HG03025 (cell line): ENCODE data around the gene COL1A1.

ENCODE experiments used
- ATAC-seq: cut with Tn5 transposase; IDR thresholded peaks from one replicate; pipeline ENCODE4 v1.9.1; 2021; ENCODE audit warnings: mild to moderate bottlenecking, moderate library complexity; ENCODE audit not compliant: unreplicated experiment, low FRiP score

Gene COL1A1

DNA sequence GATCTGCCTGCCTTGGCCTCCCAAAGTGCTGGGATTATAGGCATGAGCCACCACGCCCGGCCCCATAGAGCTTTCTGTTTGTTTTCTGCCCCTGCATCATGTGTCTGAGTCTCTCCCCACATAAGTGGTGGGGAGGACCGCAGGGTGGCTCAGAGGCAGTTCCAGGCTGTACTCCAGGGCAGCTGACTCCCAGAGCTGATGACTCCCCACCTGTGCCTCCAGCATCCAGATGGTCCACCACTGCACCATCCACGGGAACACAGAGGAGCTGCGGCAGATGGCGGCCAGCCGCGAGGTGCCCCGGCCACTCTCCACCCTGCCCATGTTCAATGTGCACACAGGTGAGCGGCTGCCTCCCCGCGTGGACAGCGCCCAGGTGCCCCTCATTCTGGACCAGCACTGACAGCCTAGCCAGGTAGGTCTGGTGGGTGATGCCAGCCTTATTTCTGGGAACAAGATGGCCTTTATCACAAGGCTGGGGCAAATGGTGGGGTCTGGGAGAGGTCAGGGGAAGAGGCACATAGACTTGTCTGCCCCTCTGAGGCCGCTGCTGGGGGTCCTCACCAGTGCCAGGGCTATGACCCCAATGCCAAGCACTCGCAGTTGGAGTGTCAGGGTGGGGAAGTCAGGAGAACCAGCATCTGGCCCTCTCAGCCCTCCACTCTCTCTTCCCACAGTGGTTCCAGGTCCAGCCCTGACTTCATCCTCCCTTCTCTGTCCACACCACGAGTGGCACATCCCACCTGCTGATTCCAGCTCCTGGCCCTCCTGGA lies 26.2 kb downstream of the COL1A1 start:
- no peak for ATAC-seq

DNA sequence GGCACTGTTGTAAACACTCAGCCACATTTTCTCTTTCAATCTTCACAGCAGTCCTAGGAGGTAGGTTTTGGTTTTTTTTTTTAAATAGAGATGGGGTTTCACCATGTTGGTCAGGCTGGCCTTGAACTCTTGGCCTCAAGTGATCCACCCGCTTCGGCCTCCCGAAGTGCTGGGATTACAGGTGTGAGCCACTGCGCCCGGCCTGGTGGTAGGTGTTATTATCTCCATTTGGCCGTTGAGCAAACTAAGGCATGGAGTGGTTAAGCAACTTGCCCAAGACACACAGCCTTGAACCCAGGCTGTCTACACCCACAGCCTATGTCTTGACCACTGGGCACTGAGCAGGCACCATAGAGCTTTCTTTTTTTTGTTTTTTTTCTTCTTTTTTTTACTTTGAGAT lies 27.0 kb downstream of the COL1A1 start:
- ATAC-seq = no peak

DNA sequence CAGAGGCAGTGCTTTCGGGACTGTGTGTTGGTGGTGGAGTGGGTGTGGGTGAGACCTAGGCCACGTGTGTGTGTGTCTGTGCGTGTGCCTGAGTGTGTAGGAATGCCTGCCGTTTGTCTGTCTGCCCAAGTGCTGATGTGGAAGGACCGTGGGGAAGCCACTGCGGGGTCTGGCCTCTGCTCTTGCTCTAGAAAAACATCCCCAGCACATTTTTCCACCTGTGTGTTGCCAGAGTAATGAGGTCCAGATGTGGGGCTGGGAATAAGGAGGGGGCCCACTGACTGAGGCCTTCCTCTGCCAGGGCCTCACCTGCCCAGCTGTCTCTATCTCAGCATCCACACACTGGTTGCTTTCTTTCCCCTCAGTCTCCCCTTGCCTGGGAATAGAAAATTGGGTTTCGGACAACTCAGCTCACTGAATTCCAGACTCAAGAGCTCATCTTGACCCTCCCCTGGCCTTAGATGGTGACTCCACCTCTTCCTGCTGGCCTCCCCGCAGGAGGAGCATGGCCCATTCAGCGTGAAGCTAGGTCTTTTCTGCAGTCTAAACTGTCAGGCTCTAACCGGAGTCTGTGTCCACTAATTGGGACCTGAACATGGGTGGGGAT lies 28.0 kb downstream of the COL1A1 start:
- no peak for ATAC-seq

DNA sequence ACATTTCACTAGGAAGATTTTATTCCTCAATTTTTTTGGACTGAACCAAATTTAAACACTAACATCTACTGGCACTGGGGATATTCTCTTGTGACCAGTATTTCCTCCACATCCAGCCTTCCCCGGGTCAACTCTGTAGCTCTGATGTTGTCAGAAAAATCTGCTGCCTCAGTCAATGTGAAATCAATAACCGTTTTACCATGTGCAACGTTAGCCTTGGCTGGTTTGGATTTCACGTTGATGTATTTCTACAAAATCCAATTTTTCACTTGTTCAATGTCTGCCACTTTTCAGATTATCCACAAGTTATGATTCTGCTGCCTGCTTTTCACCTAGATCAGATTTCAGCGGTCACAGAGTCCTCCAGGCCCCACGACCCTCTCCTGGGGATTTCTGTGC lies 28.5 kb downstream of the COL1A1 start:
- no peak for ATAC-seq

DNA sequence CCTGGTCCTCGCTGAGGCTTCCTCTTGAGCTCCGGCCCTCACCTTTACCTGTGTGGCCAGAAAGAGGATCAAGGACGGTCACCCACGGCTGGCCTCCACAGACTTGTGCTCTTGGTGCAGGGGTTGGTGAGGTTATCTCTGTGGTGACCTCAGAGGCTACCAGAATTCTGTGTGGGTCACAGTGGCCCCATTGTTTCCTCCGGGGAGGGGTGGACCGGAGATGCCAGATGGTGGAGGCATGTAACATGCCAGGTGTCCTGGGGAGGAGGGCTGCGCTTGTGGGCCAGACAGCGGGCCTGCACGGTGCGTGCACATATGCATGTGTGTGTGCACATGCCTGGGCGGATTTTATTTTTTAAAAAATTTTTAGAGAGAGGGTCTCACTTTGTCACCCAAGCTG lies 29.3 kb downstream of the COL1A1 start:
- no peak for ATAC-seq

DNA sequence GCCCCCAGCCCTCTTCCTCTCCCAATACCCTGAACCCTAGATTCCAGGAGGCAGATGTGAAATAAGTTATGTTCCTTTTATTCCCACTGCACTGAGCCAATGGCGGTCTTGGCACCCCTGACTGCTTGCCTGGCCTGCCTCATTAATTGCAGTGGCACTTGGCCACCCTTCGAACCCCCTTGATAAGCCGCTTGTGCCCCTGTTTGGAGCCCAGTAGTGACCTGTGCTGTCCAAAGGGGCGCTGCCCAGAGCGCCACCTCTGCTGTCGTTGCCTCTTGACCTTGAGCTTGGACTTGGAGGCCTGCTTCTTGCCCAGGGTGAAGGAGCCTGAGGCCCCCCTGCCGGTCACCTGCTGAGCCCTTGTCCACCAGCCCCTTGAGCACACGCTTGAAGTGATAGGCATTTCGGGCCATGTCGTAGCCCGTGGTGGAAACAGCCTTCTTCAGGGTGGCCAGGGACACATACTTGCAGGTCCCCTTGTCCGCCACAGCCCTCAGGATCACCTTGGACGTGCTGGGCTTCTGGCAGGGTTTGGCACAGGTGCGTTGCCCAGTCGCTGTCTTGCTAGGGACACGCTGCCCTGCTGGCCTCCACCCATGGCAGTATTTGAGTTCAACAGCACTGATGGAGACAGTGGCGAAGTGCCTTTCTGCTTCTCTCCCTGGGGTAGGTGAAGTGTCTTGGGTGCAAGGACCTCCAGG lies 29.9 kb downstream of the COL1A1 start:
- no peak for ATAC-seq

DNA sequence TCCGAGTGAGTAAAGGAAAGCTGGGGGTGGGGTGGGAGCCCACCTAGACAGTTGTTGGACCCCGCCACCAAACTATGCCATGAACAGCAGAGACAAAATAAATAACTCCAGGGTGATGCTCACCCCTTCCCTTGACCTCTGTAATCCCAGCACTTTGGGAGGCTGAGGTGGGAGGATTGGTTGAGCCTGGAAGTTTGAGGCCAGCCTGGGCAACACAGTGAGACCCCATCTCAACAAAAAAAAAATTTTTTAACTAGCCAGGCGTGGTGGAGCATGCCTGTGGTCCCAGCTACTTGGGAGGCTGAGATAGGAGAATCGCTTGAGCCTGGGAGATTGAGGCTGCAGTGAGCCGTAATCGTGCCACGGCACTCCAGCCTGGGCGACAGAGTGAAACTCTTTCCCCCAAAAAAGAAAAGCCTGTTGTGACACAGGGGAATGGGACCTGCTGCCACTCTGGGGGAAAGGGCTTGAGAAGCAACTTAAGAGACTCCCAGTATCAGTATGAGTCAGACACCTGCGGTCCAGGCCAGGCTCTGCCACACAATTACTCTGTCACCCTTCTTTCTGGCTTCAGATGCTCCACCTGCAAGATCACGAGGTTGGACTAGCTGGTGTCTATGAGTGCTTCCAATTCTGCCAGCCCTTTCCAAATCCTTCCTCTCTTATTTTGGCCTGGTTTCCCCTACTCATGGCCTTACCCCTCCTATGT lies 30.6 kb downstream of the COL1A1 start:
- no peak for ATAC-seq

DNA sequence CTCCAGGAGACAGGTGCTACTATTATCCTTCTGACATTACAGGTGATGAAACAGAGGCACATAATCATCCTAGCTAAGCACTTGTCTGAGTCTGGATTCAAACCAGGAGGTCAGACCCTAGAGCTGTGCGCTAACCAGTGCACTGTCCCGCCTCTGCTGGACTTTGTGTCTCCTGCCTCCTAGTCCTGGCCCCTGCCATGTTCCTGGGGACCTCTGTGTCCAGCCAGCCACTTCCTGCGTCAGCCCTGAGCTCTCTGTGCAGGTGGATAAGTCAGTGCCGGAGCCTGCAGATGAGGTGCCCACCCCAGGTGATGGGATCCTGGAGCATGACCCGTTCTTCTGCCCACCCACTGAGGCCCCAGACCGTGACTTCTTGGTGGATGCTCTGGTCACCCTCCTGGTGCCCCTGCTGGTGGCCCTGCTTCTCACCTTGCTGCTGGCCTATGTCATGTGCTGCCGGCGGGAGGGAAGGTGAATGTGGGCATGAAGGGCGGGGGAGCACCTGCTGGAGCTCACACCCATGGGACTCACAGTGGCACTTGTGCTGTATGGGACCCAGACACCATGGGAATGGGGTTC lies 31.5 kb downstream of the COL1A1 start:
- ATAC-seq = no peak

DNA sequence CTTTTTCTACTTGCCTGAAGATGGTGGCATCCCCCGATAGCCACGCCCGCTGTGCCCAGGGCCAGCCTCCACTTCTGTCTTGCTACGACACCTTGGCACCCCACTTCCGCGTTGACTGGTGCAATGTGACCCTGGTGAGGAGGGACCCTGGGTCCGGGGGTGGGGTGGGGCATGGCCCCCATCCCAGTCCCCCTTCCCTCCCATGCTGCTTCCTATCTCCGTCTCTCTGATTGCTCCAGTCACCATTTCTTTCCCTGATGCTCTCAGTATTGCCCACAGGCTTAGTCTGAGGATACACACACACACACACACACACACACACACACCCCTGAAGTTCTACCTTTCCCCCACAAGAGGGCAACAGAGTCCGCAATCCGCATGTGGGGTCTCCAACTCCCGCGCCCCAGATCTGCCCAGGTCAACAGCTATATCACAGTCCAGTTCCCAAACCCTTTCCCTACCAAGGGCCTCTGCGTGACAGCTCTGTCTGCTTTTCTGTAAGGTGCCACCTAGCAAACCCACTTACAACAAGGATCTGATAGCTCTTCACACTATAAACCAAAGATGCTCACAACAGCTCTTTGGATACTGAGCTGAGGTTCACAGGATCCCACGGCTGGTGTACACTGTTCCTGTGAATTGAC lies 32.2 kb downstream of the COL1A1 start:
- no peak for ATAC-seq

DNA sequence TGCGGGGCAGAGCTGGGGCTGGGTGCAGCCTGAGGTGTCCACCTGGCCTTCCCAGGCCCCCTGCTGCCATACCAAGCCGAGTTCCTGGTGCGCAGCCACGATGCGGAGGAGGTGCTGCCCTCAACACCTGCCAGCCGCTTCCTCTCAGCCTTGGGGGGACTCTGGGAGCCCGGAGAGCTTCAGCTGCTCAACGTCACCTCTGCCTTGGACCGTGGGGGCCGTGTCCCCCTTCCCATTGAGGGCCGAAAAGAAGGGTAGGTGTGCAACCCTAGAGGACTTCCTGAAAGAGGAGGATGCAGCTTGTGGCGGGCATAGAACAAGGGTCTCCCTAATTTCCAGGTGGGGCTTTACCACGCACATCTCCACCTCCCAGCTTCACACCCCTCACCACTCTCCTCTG lies 33.1 kb downstream of the COL1A1 start:
- no peak for ATAC-seq

DNA sequence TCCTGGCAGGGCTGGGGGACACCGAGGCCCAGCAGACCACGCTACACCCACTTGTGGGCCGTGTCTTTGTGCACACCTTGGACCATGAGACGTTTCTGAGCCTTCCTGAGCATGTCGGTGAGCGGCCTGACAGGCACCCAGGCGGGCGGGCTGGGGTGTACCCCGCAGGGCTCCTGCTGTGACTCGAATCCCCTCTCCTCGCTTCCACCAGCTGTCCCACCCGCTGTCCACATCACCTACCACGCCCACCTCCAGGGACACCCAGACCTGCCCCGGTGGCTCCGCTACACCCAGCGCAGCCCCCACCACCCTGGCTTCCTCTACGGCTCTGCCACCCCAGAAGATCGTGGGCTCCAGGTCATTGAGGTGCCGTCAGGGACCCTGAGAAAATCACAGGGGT lies 34.1 kb downstream of the COL1A1 start:
- no peak for ATAC-seq

DNA sequence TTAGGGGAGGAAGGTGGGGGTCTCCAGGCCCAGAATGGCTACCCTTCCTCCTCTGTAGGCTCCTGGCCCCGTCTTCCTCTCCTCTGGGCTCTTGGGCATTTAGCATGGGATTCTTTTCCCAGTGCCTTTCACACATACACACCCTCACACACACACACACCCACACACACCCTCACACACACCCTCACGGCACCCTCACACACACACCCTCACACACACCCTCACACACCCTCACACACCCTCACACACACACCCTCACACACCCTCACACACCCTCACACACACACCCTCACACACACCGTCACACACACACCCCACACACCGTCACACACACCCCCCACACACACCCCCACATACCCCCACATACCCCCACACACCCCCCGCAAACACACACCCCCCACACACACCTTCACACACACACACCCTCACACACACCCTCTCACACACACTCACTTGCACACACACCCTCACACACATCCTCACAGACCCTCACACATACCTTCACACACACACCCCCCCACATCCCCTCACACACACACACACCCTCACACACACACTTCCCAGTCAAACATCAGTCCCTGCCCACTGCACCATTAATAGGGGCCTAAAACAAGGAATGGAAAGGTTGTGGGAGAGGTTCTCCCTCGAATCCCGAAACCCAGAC lies 34.8 kb downstream of the COL1A1 start:
- no peak for ATAC-seq

DNA sequence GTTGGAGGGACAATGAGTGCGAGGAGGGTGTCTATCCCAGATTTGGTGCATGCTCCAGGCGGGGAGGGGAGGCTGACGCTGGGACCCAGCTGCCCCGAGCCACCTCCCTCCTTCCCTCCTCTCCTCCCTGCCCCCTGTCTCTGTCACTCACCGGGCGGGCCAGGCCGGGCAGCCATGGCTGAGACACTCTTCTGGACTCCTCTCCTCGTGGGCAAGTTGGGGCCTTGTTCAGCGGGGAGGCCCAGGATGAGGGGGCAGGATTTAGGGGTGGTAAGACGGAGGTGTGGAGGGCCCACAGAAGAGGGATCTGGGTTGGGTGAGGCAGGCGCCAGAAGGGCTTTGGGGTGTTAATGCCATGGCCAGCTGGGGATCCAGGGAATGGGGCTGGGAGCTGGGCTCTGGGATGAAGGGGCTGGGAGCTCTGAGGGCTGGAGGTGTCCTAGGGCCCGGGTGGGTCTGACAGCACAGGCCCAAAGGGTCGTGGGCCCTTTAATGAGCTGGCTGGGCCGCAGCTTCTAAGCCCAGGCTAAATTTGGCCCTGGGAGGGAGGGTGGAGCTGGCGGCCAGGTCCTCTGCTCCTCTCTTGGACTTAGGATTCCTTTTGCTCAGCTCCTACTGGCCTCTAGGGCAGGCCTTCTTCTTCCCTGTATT lies 35.4 kb downstream of the COL1A1 start, which contains the start of gene SGCA:
SGCA (plus strand) TSS at position 139 of the 651 bp plus-strand sequence; CDS start at position 175, 36 bp downstream.
- no peak for ATAC-seq

DNA sequence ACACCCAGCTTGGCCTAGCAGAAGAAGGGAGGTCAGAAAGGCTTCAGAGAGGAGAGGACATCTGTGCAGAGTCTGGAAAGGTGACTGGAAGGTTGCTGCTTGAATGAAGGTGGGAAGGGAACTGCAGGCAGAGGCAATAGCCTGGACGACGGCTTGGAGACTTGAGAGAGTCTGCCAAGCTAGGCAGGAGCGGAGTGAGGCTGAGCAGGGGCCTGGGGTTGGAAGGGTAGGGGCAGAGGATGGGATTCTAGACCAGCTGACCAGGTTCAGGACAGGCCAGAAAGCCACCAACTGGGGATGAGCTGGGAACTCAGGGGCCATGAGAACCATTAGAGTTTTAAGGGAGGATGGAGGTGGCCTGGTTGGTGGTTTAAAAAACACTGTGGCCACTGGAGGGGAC lies 36.0 kb downstream of the COL1A1 start:
- ATAC-seq = no peak

DNA sequence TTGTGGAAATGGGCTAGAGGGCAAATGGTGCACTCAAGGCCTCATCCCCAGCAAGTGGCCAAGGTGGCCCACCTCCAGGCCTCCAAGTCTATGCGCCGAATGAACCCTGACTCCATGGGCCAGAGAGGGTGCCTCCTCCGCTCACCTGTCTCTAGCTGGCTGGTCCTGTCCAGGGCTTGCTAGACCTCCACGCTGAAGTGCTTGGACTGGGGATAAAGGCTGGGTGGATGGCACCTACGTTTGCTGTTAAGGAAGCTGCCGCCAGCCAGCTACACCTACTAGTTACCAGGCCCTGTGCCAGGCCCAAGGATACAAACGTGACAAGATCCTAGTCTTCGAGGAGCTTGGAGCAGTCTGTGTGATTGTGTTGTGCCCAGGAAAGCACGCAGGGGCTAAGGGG lies 36.4 kb downstream of the COL1A1 start:
- no peak for ATAC-seq

DNA sequence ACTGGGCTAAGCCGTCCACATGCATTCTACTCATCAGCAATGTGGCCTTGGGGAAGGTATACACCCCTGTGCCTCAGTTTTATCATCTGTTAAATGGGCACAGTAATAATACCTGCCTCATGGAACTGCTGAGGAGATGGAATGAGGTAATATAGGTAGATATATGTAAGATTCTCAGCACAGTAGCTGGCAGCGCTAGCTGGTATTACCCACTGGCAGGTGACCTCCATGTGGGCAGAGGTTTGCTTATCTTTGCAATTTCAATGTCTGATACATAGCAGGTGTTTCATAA lies 36.8 kb downstream of the COL1A1 start:
- no peak for ATAC-seq

DNA sequence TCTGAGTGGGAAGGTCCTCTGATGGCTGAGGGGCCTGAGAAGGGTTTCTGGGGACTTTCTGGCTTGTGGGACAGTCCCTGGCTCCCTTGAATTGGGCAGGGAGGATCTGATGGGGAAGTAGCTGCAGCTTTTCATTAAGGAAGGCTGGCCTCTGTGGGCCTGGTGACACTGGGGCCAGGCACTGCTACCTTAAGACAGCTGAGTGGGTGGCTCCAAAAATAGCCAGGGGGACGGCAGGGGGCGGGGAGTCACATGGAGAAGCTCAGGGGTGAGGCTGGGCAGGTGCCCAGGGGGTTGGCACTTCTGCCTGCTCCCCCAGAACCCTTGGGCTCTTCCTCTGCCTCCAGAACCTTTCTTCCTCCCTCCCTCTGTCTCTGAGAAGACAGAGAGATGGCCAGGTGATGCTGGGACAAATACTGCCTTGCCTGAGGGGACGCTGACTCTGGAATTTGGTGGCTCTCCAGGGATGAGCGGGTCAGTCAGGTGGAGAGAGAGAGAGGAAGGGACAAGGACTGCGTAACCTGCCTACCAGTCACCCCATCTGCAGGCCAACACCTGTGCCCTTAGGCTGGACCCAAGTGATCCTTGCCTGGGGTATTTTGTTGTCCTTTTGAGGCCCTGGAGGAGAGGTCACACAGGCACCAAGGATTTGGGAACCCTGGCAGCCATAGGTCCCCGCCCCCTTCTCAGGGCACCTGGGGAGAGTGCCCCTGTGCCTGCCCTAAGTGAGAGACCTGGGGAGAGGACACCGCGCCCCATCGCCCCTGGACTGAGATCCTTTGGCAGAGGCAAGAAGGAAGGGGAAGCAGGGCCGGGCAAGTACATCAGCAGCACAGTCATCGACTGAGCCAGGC lies 37.4 kb downstream of the COL1A1 start:
- no peak for ATAC-seq

DNA sequence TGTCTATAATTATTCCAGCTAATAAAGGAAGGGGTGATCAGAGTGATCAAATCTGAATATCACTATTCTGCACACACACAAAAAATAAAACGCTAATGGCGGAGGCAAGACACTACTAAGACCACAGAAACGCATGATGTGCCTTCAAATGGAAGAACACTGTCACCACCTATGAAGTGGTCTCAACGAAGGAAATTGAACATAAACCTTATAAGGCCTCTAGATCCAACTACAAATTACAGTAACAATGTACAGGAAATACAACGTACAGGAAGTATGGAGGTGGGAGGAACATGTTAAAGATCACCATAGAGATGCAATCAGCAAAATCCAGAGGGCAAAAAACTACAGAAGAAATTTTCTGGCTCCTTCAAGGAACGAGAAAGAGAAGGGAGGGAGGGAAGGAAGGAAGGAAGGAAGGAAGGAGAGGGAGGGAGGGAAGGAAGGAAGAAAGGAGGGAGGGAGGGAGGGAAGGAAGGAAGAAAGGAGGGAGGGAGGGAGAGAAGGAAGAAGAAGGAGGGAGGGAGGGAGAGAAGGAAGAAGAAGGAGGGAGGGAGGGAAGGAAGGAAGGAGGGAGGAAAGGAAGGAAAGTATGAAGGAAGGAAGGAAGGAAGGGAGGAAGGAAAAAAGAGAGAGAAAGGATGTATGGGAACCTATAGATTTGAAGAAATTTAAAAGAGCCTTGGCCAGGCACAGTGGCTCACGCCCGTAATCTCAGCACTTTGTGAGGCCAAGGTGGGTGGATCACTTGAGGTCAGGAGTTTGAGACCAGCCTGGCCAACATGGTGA lies 38.8 kb downstream of the COL1A1 start:
- no peak for ATAC-seq
